ENCODE data around the gene ZNF396. TPM values are rescaled to one million over a fixed set of nuclear protein-coding genes. Genes with fewer than 3 reads are reported as not detected.

ZNF396 gene
- total RNA-seq, 1 donor from 2014 or later: 0.21 TPM

DNA sequence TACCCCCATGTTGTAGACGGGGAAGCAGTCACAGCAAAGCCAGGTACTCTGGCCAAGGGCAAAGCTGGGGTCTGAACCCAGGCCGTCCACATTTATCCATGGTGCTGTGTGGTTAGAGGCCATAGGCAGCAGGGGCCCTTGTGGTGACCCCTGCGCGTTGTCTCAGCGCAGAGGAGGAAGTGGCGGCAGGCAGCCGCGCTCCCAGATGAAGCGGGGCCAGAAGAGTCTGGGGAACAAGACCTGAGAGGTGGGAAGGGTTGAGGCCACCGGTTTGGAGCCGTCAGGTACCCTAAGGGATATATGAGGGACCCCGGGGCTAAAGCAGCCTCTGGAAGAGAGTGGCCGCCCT is 770 bp downstream of the ZNF396 start:
- H3K27ac ChIP-seq: peak overlapping the region; percentile 44 to 65
- peaks cover 0 to 2% of the 10 kb centered on the region in 2 donors for H3K4me1 ChIP-seq
- no peaks in the 10 kb centered on the region for H3K27me3 ChIP-seq
- intact Hi-C loops (cut with DNase I): loop anchor here (5.0 kb wide), 1 partner anchor 34 kb away; the partner anchor contains the start of gene ZNF24
- TF ChIP-seq, protein P1, sequence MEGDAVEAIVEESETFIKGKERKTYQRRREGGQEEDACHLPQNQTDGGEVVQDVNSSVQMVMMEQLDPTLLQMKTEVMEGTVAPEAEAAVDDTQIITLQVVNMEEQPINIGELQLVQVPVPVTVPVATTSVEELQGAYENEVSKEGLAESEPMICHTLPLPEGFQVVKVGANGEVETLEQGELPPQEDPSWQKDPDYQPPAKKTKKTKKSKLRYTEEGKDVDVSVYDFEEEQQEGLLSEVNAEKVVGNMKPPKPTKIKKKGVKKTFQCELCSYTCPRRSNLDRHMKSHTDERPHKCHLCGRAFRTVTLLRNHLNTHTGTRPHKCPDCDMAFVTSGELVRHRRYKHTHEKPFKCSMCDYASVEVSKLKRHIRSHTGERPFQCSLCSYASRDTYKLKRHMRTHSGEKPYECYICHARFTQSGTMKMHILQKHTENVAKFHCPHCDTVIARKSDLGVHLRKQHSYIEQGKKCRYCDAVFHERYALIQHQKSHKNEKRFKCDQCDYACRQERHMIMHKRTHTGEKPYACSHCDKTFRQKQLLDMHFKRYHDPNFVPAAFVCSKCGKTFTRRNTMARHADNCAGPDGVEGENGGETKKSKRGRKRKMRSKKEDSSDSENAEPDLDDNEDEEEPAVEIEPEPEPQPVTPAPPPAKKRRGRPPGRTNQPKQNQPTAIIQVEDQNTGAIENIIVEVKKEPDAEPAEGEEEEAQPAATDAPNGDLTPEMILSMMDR (IDR thresholded peaks at IDR 0.05): no peak
- no peaks in the 10 kb centered on the region for H3K9me3 ChIP-seq
- DNase-seq (ENCODE audit: low spot score in 2 of 2): peak in 1 of 2 donors; percentile 69
- H3K4me3 ChIP-seq: peak overlapping the region; percentile 72 to 81
- no peaks in the 10 kb centered on the region for H3K36me3 ChIP-seq

DNA sequence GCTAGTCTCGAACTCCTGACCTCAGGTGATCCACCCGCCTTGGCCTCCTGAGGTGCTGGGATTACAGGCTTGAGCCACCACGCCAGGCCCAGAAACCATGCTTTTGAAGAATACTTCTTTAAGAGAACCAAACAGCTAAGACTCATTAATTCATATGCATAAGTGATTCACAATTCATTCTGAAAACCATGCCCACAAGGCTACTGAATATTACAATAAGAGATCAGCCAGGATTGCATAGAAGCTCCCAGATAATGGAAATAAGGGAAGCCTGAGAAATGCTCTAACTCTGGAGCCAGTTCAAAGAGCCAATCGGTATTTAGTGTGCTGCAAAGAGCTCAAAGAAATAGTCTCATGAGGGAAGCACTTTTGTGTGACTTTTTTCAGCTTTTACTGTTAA is 2.4 kb downstream of the ZNF396 start:
- Histone ChIP-seq H3K27ac (no peak overlapping the region), H3K4me1 (peaks cover 0 to 2% of the 10 kb centered on the region in 2 donors), H3K9me3 (no peaks in the 10 kb centered on the region), H3K27me3 (no peaks in the 10 kb centered on the region), H3K36me3 (no peaks in the 10 kb centered on the region), H3K4me3 (no peak overlapping the region)
- intact Hi-C loops (cut with DNase I): loop anchor here (5.0 kb wide), 1 partner anchor 32 kb away; the partner anchor contains the start of gene ZNF24
- no peak for DNase-seq (ENCODE audit: low spot score in 2 of 2)
- TF ChIP-seq, protein P1 (IDR thresholded peaks at IDR 0.05): no peak

DNA sequence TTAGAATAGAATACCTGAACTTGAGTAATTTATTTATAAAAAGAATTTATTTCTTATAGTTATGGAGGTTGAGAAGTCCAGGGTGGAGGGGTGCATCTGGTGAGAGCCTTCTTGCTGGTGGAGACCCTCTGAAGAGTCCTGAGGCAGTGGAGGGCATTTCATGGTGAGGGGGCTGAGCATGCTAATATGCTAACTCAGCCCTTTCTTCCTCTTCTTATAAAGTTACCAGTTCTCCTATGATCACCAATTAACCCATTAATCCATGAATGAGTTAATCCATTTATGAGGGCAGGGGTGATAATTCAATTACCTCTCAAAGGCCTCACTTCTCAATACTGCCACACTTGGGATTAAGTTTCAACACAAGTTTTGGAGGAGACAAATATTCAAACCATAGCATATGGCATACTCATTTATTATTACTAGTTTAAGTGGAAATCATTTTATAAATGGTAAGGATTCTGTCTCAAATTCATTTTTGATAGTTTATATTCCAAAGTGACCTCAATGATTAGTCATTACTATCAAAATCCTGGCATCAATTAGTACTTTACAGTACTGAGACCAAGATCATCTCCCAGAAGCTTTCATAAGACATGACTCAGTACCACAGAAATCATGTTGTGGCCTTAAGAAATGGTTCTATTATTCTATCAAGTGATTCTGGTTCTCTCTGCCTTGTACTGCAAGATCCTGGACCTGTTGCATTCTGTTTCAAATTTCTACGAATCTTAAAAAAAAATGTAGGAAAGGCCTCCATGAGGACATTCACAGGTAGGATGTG is 5.5 kb downstream of the ZNF396 start:
- Histone ChIP-seq H3K4me1 (no peaks in the 10 kb centered on the region), H3K4me3 (no peak overlapping the region), H3K27me3 (no peaks in the 10 kb centered on the region), H3K9me3 (no peaks in the 10 kb centered on the region), H3K27ac (no peak overlapping the region), H3K36me3 (no peaks in the 10 kb centered on the region)
- TF ChIP-seq, protein P1 (IDR thresholded peaks at IDR 0.05): no peak
- no peak for DNase-seq (ENCODE audit: low spot score in 2 of 2)
- intact Hi-C loops (cut with DNase I): no loop called here

DNA sequence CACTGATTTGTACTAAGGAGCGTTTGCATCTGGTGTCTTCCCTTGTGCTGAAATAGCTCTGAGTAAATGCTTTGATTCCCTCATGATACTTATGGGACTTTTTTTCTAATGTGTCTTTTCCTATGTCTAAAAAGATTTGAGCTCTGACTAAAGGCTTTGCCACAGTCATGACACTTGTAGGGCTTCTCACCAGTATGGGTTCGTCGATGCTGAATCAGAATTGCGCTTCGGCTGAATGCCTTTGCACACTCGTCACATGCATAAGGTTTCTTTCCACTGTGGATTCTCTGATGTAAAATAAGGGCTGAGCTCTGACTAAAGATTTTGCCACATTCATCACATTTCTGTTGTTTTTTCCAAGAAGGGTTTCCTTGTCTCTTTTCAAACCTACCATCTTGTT is 8.0 kb downstream of the ZNF396 start:
- intact Hi-C loops (cut with DNase I): no loop called here
- Histone ChIP-seq H3K36me3 (no peaks in the 10 kb centered on the region), H3K27me3 (no peaks in the 10 kb centered on the region), H3K27ac (peak overlapping the region; percentile 38 to 59), H3K9me3 (no peaks in the 10 kb centered on the region), H3K4me1 (no peaks in the 10 kb centered on the region), H3K4me3 (no peak overlapping the region)
- no peak for DNase-seq (ENCODE audit: low spot score in 2 of 2)
- TF ChIP-seq, protein P1 (IDR thresholded peaks at IDR 0.05): no peak

DNA sequence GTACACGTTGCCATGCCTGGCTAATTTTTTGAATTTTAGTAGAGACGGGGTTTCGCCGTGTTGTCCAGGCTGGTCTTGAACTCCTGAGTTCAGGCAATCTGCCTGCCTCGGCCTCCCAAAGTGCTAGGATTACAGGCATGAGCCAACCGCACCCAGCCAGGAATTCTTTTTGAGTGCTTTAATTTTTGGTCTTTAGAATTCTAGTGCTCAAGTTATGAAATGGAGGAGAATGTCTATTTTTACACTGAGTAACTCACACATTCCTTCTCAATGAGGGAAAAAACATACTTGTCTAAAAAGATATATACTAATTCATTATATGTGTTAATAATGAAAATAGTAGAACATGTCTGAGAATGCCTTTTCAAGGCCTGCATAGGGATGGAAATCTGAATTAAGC is 8.5 kb downstream of the ZNF396 start:
- H3K27me3 ChIP-seq: no peaks in the 10 kb centered on the region
- intact Hi-C loops (cut with DNase I): no loop called here
- TF ChIP-seq, protein P1 (IDR thresholded peaks at IDR 0.05): no peak

More for the DNA sequence above, 8.5 kb downstream of the ZNF396 start:
- Histone ChIP-seq H3K9me3 (no peaks in the 10 kb centered on the region), H3K27ac (peak overlapping the region; percentile 38 to 59), H3K4me1 (no peaks in the 10 kb centered on the region), H3K4me3 (no peak overlapping the region), H3K36me3 (no peaks in the 10 kb centered on the region)
- DNase-seq (ENCODE audit: low spot score in 2 of 2): no peak

All from ascending aorta (tissue), 2 donors.